Pancreas (tissue), 10 donors: ENCODE data around the gene CYP11A1. TPM values are rescaled to one million over a fixed set of nuclear protein-coding genes. Genes with fewer than 3 reads are reported as not detected.

Source experiments
- ATAC-seq, 4 donors: fragments of 200-7000 bp; cut with Tn5 transposase; one replicate each; pipeline versions ENCODE4 v1.8.0 to v1.9.1; 2020; ENCODE audit warnings: mild to moderate bottlenecking in 4 of 4, moderate library complexity in 4 of 4
- DNase-seq, 6 donors: peaks; one replicate each; pipeline ENCODE4 v3.0.0-alpha.2; 2020
- FAIRE-seq: peaks from 2 replicates; lab custom pipeline; 2012; peaks lifted over from hg19 to GRCh38; lab: Jason Lieb, UNC
- H3K27ac ChIP-seq, 4 donors: fragments of 200-600 bp; sonication (generic); 1 replicate in 3 of 4; 2 replicates in 1 of 4; pipeline versions ENCODE4 v1.5.0 to v1.8.0; 2020
- H3K27me3 ChIP-seq, 4 donors: fragments of 200-600 bp; one replicate each; pipeline ENCODE4 v1.8.0; 2021
- H3K36me3 ChIP-seq, 3 donors: fragments of 200-600 bp; sonication (generic) in 1 of 3; one replicate each; pipeline versions ENCODE4 v1.5.0 to v1.8.0; 2020 to 2021
- H3K4me1 ChIP-seq, 3 donors: fragments of 200-600 bp; one replicate each; pipeline ENCODE4 v1.8.0; 2021
- H3K4me3 ChIP-seq, 4 donors: fragments of 200-600 bp; sonication (generic) in 2 of 4; one replicate each; pipeline versions ENCODE4 v1.5.0 to v1.8.0; 2020 to 2021
- H3K9me3 ChIP-seq, 4 donors: fragments of 200-600 bp; one replicate each; pipeline ENCODE4 v1.8.0; 2021
- CTCF ChIP-seq, 4 donors: fragments of 200-600 bp; sonication (generic) in 3 of 4; IDR thresholded peaks; one replicate each; pipeline versions ENCODE4 v1.5.0 to v1.8.0; 2021; ENCODE audit warnings: antibody characterized with exemption in 4 of 4
- WGBS, 2 donors: extraction: QIAGEN DNeasy Blood & Tissue Kit; methylation state at CpG; one replicate each; pipeline ENCODE4 v1.1.7; 2013; 5-methylcytosine and 5-hydroxymethylcytosine counted together
- intact Hi-C, 3 donors: fragments of 100-400 bp; cut with DNase I; formaldehyde crosslinking; loops; one replicate each; pipeline versions ENCODE4 v1.11.1 to v1.14.2; 2022
- polyA plus RNA-seq, 2 donors: library from polyadenylated mRNA; stranded (reverse); fragments of 200-250 nt; gene quantifications; one replicate each; pipeline ENCODE4 v1.2.3, GENCODE V29; 2013
- total RNA-seq, 6 donors: library from RNA; stranded (reverse); fragmentation: NEBNext Ultra II Directional in 4 of 6; extraction: Animal tissue kit (Norgen Biotek cat#: 25700) in 4 of 6; gene quantifications; one replicate each; pipeline versions ENCODE4 v1.2.1 to v1.2.4, GENCODE V29; 2021 to 2023
- donor health status: healthy with polysubstance abuse.
- donor health status: DM: no; HTN: no; CAD: no; lungs with moderate emphysema.
- donor health status: DM: no; HTN: no; CAD: no.
- donor health status: control.
- donor health status: control.
- donor health status: Bipolar disorder and iron deficiency.
- donor health status: DM: yes; HTN: yes; CAD: no.
- donor health status: DM: no; HTN: no; CAD: no.
- donor health status: DM: no; HTN: no; CAD: no.
- donor health status: DM: yes; HTN: yes; CAD: no.

The CYP11A1 gene
- total and polyA plus RNA-seq, 8 donors: 0.09 to 0.66 (median 0.28) TPM; not detected in 3

- Histone ChIP-seq H3K4me1 (no peaks in the 10 kb centered on the region), H3K27ac (no peak overlapping the region), H3K27me3 (no peaks in the 10 kb centered on the region), H3K36me3 (no peaks in the 10 kb centered on the region), H3K4me3 (no peak overlapping the region), H3K9me3 (no peaks in the 10 kb centered on the region)
- WGBS, 2 donors: 66 to 70% methylated on average over 9 to 10 of the region's 10 CpGs
- intact Hi-C loops: loop anchor here in 1 of 3 donors (10.0 kb wide), 2 partner anchors 236 to 366 kb away; no protein-coding TSS in a partner anchor
- no peak for TF ChIP-seq CTCF (IDR thresholded peaks at IDR 0.05)
- ATAC-seq (no peak), FAIRE-seq (no peak), DNase-seq (no peak)
Measured at GRCh38 chr15:74388363-74388951, 21.0 kb upstream of the CYP11A1 start.

GRCh38 chr15:74387621-74388362 is 20.3 kb upstream of the CYP11A1 start:
- ATAC-seq (no peak), FAIRE-seq (no peak), DNase-seq (no peak)
- no peaks in the 10 kb centered on the region for H3K4me1 ChIP-seq
- no peak overlapping the region for H3K27ac ChIP-seq
- WGBS, 2 donors: 60 to 61% methylated on average over 10 of the region's 10 CpGs
- H3K9me3 ChIP-seq: no peaks in the 10 kb centered on the region
- no peak overlapping the region for H3K4me3 ChIP-seq
- H3K36me3 ChIP-seq: no peaks in the 10 kb centered on the region
- intact Hi-C loops: loop anchor here in 1 of 3 donors (10.0 kb wide), 2 partner anchors 237 to 367 kb away; no protein-coding TSS in a partner anchor
- H3K27me3 ChIP-seq: no peaks in the 10 kb centered on the region
- no peak for TF ChIP-seq CTCF (IDR thresholded peaks at IDR 0.05)

- TF ChIP-seq CTCF (IDR thresholded peaks at IDR 0.05): no peak
- DNase-seq (peak in 1 of 6 donors; percentile 52), ATAC-seq (no peak), FAIRE-seq (no peak)
- Histone ChIP-seq H3K9me3 (no peaks in the 10 kb centered on the region), H3K27ac (no peak overlapping the region), H3K4me1 (no peaks in the 10 kb centered on the region), H3K36me3 (no peaks in the 10 kb centered on the region), H3K27me3 (no peaks in the 10 kb centered on the region), H3K4me3 (no peak overlapping the region)
- WGBS, 2 donors: 73 to 81% methylated on average over 13 of the region's 13 CpGs
- intact Hi-C loops: loop anchor here in 1 of 3 donors (10.0 kb wide), 2 partner anchors 238 to 368 kb away; no protein-coding TSS in a partner anchor
Measured at GRCh38 chr15:74387141-74387541, 19.7 kb upstream of the CYP11A1 start.

GRCh38 chr15:74386496-74387140 is 19.2 kb upstream of the CYP11A1 start:
- Histone ChIP-seq H3K9me3 (no peaks in the 10 kb centered on the region), H3K4me1 (no peaks in the 10 kb centered on the region), H3K4me3 (no peak overlapping the region), H3K27me3 (no peaks in the 10 kb centered on the region), H3K36me3 (no peaks in the 10 kb centered on the region), H3K27ac (no peak overlapping the region)
- DNase-seq (no peak), FAIRE-seq (no peak), ATAC-seq (no peak)
- WGBS, 2 donors: 74 to 81% methylated on average over 15 of the region's 15 CpGs
- intact Hi-C loops: loop anchor here in 1 of 3 donors (10.0 kb wide), 2 partner anchors 238 to 368 kb away; no protein-coding TSS in a partner anchor
- no peak for TF ChIP-seq CTCF (IDR thresholded peaks at IDR 0.05)
